Subcutaneous preadipocyte (primary cell): ENCODE results near the gene TMX4. TPM values are rescaled to one million over a fixed set of nuclear protein-coding genes. Genes with fewer than 3 reads are reported as not detected.

Experiments
- total RNA-seq: library from RNA; depleted of rRNA; stranded (reverse); fragments of >200 nt; gene quantifications from 2 replicates; pipeline ENCODE4 v1.2.3, GENCODE V29; 2012

TMX4 gene, protein sequence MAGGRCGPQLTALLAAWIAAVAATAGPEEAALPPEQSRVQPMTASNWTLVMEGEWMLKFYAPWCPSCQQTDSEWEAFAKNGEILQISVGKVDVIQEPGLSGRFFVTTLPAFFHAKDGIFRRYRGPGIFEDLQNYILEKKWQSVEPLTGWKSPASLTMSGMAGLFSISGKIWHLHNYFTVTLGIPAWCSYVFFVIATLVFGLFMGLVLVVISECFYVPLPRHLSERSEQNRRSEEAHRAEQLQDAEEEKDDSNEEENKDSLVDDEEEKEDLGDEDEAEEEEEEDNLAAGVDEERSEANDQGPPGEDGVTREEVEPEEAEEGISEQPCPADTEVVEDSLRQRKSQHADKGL
- 24.6 and 27.6 TPM in 2 replicates for total RNA-seq

DNA sequence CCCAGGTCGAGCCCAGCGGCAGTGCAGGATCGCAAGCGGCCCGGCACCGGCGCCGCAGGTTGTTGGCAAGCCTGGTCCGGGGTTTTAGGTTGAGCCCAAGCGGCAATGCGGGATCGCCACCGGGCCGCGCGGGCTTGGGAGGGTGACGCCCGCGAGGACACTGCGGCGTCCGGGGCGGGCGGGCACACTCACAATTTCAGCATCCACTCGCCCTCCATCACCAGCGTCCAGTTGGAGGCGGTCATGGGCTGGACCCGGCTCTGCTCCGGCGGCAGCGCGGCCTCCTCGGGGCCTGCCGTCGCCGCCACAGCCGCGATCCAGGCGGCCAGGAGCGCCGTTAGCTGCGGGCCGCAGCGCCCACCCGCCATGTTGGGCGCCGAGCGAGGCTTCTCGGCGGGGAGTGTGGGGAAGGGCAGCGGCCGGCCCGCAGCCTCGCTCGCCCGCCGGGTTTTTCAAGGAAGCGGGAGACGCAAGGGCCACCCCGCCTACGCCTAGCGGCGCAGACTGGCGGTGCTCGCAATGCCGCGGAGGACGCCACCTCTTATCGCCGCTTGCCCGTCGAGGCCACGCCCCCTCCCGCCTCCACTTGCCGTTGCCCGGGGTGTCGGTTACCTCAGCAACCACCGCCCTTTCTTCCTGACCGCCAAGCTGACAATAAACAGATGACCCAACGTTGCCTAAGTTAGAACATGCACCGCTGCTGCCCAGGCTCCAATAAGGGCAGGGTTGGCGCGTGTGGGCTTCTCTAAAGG is at the start of gene TMX4:
TMX4 (minus strand) TSS at position 516 of the 752 bp plus-strand sequence; CDS start at position 368, 148 bp downstream.

GRCh38 chr20:7940341-7940740 is 79.2 kb downstream of the TMX4 start, which contains the start of gene HAO1:
TSS of gene HAO1 (minus strand) at chr20:7940458. CDS start at chr20:7940422, 36 bp downstream.

Other genes starting within 250 kb of the TMX4 start
- not detected in 2 replicates for gene HAO1, start 79.3 kb downstream of the TMX4 start, total RNA-seq
- 11.4 and 20.9 TPM in 2 replicates for gene PLCB1, start 112.5 kb upstream of the TMX4 start, total RNA-seq